ENCODE data around the gene DCUN1D3.
A peak's percentile ranks its signal among the peaks of the same experiment; 100 is the strongest.
"Not testable (repeated sequence)": the region's sequence is repeated elsewhere in the genome, so short reads cannot be mapped to it uniquely, and the experiment has no call there.

The DCUN1D3 gene, protein sequence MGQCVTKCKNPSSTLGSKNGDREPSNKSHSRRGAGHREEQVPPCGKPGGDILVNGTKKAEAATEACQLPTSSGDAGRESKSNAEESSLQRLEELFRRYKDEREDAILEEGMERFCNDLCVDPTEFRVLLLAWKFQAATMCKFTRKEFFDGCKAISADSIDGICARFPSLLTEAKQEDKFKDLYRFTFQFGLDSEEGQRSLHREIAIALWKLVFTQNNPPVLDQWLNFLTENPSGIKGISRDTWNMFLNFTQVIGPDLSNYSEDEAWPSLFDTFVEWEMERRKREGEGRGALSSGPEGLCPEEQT

DNA sequence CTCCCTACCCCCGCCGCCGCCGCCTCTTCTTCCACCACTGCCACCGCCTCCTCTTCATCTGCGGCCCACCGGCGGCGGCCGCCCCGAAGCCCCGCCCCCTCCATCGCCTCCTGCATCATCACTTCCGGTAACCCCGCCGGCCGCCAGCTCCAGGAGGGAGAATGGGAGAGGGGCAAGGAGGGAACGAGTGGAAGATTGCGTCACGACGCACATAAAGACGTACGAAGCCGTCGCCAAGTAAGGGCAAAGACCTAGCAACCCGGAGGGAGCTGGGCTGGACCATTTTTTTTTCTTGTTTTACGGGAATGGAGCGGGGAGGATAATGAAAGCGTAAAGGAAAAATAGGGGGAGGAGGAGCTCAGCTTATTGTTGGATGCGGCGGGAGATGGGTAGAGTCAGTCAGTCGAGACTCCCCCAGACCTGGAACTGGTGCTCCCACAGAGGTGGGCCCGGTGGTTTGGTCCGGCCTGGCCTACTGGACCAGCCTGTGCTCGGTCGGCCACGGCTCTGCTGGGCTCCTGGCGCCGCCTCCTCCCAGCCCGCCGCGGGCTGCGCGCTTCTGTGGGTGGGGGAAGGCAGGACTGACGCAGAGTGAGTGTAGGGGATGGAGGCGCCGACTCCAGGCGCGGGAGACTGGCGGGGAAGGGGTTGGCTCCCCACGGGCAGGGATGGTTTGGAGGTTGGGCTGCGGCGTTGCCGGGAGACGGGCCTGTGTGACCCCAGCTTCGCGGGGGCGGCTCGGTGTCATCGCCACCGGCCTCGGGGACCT is at the start of gene DCUN1D3, which contains the start of gene LYRM1:
Gene DCUN1D3 (minus strand): TSS at position 60 of the 769 bp plus-strand sequence. CDS start 37,820 bp downstream, outside the sequence.
Gene LYRM1 (plus strand): TSS at position 473 of the 769 bp plus-strand sequence. CDS start 14,785 bp downstream, outside the sequence.
- peak; percentile 77 to 93 (median 83) for DNase-seq (ENCODE audit: low read depth in 3 of 3)

DNA sequence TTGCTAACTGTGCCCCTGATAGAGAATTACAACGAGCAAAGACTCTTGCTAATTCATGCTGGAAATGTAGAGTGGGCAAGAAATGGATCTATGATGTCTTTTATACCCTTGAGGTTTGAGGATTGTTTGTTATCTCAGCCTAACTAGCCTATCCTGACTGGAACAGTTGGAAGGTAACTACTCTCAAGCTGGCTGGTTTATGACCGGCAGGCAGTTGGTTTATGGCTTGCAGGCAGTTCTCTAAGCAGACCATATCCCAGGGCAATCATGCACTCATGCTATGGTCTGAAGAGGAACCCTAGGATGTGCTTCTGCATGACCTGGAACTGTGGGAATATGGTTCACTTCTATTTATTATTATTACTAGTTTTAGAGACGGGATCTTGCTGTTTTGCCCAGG is 49.5 kb upstream of the DCUN1D3 start:
- DNase-seq (ENCODE audit: low read depth in 3 of 3), result no peak

DNA sequence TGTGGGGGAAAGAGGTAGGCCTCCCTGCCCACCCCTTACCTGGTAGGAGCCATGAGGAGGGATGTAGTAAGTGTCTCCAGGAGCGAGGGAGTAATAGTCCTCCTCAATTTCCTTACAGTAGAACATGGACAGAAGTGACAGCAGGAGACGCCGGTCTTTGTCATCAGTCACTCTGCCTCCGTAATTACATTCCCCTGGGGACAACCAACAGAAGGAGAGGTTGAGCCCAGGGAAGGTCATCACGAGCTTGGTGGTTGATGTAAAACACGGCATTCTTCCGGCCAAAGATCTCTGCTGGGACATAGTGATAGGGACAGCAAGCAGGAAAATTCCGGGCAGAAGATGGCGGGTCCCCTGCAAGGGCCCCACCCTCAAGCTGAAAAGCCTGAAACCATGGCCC is 48.3 kb upstream of the DCUN1D3 start:
- DNase-seq (ENCODE audit: low read depth in 3 of 3), result no peak

DNA sequence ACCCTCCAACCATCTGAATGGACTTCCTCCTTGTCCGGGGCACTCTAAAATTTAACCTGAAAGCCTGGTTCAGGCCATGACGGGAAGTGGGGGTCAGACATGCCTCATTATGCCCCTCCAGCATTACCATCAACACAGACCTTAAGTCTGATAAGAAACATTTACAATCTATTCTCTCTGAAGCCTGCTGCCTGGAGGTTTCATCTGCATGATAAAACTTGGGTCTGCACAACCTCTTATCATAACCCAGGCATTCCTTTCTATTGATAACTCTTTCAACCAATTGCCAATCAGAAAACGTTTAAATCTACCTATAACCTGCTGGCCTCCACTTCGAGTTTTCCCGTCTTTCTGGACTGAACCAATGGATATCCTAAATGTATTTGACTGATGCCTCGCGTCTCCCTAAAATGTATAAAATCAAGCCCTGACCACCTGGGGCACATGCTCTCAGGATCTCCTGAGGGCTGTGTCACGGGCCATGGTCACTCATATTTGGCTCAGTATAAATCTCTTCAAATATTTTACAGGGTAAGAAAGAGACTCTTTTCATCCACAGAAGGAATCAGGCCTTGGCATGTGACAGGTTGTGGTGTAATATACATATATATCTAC is 46.0 kb upstream of the DCUN1D3 start:
- DNase-seq (ENCODE audit: low read depth in 3 of 3), result no peak

DNA sequence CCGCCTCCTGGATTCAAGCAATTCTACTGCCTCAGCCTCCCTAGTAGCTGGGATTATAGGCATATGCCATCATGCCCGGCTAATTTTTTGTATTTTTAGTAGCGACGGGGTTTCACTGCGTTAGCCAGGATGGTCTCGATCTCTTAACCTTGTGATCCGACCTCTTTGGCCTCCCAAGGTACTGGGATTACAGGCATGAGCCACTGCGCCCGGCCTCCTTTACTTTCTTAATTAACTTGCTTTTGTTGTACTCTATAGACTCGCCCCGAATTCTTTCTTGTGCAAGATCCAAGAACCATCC is 45.4 kb upstream of the DCUN1D3 start:
- not testable (repeated sequence) for DNase-seq (ENCODE audit: low read depth in 3 of 3)

DNA sequence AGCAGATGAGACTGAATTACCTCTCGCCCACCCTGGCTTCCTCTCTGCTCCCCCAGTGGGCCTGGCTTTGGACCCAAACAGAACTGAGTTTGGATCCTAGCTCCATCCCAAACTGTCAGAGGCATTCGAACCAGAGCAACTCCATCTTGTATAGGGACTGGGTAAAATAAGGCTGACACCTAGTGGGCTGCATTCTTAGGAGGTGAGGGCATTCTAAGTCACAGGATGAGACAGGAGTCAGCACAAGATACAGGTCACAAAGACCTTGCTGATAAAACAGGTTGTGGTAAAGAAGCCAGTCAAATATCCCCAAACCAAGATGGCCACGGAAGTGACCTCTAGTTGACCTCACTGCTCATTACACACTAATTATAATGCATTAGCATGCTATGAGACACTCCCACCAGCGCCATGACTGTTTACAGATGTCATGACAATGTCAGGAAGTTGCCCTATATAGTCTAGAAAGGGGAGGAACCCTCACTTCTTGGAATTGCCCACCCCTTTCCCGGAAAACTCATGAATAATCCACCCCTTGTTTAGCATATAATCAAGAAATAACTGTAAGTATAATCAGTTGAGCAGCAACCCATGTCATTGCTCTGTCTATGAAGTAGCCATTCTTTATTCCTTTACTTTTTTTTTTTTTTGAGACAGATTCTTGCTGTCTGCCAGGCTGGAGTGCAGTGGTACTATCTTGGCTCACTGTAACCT is 44.9 kb upstream of the DCUN1D3 start:
- DNase-seq (ENCODE audit: low read depth in 3 of 3), result peak; percentile 4 to 37 (median 6)

DNA sequence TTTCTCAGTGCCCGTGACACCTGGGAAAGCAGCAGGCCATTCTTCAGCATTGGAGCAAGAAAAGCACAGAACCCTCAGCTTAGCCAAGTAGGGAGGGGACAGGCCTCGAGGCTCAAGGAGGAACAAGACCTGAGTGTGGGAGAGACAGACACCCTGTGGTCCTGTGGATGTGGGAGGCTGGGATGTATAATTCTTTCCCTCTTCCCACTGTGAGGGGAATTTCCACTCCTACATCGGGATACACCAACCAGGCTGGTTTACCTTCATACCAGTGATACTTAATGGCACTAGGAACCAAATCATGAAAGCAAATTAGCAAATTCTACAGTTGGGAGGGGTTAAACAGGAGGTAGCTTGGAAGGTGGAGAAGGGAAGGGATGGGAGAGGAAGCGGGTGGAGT is 42.1 kb upstream of the DCUN1D3 start:
- no peak for DNase-seq (ENCODE audit: low read depth in 3 of 3)

DNA sequence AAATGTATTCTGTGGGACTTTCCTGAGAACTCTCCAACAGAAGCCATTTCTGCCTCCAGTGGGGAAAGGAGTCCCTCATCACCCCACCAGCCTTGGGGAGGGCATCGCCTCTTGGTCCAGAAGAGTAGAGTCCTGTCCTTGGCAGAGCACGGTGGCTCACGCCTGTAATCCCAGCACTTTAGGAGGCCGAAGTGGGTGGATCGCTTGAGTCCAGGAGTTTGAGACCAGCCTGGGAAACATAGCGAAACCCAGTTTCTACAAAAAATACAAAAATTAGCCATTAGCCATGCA is 41.4 kb upstream of the DCUN1D3 start:
- no peak for DNase-seq (ENCODE audit: low read depth in 3 of 3)

DNA sequence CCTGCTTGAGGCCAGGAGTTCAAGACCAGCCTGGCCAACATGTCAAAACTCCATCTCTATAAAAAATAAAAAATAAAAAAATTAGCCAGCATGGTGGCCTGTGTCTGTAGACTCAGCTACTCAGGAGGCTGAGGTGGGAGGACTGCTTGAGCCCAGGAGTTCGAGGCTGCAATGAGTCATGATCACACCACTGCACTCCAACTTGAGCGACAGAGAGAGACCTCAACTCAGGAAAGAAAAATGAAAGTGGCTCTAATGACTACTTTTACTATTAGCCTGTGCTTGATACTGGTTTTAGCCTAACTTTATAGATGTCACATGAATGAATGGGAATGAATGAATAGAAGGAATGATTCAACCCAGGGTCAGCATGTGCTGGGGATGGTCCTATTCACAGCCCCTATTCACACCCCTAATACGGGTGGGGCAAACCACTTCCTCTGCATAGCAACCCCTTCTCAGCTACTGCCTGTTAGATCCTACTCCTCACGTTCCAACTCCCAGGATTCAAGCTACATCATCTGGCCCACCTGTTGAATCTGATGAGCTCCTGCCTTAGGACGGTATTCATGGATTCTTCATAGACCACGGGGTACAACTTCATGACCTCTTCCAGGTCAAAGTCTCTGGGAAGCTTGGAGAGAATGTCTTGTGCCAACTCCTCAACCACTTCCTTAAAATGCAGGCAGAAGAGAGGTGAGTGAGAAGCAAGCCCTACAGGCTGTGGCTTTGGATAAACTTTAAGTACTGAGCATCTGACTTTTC is 40.9 kb upstream of the DCUN1D3 start:
- peak in 1 of 3 experiments; percentile 5 for DNase-seq (ENCODE audit: low read depth in 3 of 3)

DNA sequence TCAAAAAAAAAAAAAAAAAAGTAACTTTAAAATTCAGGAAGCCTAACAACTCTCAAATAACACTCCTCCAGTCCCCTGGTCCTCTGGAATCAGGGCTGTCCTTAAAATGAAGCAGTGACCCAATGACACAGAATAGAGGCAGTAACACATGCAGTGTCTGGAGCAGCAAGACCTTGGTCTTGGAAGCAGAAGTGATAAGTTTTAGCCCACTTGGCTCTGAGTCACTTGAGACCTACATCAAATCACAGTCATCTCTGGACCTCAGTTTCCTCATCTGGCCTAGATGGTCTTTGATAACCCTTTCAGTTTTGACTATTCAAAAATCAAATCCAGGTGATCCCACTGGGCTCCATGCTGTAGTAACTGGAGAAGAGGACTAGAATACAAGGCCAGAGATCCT is 39.5 kb upstream of the DCUN1D3 start:
- no peak for DNase-seq (ENCODE audit: low read depth in 3 of 3)

DNA sequence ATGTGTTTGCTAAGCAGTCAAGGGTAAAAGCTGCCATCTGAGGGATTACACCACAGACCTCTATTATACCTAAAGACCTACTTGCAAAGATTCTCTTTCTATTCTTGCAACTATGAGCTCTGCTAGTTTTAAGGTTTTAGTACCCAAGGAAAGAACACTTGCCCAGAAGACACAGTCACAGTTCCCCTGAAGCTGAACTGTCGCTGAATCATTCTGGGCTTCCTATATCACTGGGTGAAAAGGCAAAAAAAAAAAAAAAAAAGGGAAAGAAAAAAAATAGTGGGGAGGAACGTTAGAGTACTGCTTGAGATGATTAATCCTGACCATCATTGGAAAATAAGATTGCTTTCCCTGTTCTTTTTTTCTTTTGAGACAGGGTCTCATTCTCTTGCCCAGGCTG is 38.3 kb upstream of the DCUN1D3 start:
- no peak for DNase-seq (ENCODE audit: low read depth in 3 of 3)

DNA sequence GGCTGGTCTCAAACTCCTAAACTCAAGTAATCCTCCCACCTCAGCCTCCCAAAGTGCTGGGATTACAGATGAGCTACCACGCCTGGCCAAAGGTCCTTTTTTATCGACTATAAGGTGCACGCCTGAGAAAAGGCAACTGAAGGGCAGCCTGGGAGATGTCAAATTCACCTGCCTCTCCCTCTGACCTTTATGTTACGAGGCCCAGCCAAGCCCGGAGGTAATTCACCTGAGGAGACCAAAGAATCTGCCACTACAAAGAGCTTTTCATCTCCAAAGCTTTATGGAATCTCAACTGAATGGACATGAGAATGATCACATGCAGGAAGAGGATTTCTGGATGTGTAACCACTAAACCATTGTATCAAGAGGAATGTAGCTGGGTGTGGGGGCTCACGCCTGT is 37.6 kb upstream of the DCUN1D3 start:
- no peak for DNase-seq (ENCODE audit: low read depth in 3 of 3)

DNA sequence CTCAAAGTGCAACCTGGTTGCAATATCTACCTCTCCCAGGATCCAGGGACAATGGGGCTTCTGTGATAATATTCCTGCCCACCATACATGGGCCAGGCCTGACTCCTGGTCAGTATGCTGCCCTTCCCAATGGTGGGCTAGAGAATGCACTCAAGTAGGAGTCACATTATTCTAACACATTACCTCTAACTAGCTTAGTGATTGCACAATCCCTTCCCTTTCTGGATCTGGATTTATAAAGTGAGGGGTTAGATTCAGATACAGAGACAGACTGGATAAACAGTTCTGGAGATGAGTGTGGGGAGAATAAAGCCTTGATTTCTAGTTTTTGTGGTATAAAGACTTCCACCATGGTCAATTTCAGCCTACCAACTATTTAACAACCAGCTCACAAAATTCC is 33.4 kb upstream of the DCUN1D3 start:
- no peak for DNase-seq (ENCODE audit: low read depth in 3 of 3)

DNA sequence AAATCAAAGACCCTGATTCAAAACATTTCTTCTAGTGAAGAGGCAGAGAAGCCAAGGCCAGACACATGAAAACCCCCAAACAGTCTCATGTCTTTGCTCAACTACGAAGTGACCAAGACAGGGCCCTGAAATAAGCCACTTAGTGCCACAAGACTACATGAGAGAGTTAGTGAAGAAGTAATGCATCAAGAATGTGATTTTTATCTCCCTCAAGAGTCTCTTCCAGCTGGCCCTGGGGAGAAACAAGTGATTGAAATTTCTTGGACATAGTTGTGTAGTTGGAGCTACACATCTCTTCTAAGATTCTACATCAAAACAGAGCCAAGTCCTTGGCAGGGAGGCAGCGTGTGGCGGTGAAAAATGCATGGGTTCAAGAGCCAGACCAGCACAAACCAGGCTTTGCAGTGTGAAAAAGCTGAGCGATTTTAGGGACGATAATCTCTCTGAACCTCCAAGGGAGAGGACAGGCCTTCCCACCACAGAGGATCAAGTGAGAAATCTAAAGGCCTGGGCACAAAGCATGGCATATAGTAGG is 31.0 kb upstream of the DCUN1D3 start:
- no peak for DNase-seq (ENCODE audit: low read depth in 3 of 3)

DNA sequence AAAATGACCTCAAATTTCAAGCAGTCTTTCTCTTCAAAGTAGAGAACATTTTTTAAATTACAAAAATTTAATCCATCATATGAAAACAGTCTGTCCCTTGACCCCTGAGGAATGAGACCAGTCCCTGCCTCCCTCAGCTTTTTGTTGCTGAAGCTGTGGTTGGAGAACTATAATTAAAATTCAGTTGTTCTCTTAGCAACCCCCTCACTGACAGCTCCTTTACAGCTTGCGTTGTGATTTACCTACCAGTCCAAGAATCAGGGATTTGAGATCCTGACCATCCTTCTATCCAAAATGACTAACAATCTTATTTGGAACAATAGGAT is 30.2 kb upstream of the DCUN1D3 start:
- DNase-seq (ENCODE audit: low read depth in 3 of 3), result no peak

DNA sequence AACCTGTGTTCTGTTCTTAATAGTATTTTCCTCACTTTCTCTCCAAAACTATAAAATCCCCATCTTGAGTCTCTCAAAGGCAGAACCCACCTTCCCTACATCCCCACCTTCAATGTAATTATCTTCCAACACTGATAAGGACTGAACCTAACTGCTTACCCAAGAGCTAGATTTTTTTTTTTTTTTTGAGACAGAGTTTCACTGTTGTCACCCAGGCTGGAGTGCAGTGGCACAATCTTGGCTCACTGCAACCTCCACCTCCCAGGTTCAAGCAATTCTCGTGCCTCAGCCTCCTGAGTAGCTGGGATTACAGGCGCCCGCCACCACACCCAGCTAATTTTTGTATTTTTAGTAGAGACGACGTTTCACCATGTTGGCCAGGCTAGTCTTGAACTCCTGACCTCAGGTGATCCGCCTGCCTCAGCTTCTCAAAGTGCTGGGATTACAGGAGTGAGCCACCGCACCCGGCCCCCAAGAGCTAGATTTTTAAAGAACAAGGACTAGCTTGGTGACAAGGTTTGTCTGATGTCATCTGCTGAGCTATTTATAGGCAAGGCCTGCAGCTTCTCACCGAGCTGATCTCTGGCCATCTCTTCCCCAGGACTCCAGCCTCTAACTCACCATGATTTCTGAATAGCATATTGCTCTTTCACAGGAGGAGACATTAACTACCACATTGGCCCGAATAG is 29.7 kb upstream of the DCUN1D3 start:
- not testable (repeated sequence) for DNase-seq (ENCODE audit: low read depth in 3 of 3)

DNA sequence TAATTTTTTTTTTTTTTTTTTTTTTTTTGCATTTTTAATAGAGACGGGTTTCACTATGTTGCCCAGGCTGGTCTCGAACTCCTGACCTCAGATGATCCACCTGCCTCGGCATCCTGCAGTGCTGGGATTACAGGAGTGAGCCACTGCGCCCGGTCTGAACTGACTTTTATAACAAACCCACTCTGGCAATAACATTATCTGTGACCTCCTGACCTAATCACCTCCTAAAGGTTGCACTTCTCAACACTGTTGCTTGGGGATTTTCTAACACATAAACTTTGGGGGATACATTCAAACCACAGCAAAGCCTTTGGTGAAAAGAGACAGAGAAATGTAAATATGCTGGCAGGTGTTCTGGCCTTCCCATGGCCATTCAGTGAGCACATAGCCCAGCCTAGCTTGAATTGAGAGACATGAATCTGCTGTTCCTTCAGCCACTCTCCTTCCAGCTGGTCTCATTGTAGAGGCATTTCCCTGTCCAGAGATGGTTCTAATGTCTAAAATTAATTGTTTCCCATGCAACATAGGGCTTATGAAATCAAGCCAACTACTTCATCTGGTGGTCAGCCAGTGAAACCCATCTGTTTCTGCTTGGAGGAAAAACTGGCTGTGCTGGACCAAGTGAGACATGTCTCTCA is 28.7 kb upstream of the DCUN1D3 start:
- DNase-seq (ENCODE audit: low read depth in 3 of 3), result no peak

DNA sequence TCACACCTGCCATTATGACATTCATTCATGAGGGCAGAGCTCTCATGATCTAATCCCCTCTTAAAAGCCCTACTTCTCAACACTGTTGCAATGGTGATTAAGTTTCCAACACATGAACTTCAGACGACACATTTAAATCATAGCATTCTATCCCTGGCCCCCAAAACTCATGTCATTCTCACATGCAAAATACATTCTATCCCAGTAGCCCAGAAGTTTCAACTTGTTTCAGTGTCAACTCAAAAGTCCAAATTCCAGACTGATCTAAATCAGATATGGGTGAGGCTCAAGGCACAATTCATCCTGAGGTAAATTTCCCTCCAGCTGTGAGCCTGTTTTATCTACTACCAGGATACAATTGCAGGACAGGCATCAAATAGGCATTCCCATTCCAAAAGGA is 25.6 kb upstream of the DCUN1D3 start:
- DNase-seq (ENCODE audit: low read depth in 3 of 3), result no peak

DNA sequence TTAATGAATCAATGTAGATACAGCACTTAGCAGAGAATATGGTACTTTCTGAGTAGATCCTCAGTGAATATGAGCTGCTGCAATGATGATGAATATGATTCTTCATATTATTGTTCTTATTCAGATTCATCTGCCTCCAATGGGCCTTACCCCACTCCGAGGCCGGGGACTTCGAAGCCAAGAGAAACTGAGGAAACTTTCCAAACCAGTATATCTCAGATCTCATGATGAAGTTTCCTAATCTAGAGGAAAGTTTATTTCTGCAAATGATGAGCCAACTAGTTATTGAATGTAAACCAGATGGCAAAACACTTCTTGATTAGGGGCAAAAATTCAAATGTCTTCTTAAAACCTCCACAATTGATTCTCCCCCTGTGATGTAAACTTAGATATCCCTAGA is 23.7 kb upstream of the DCUN1D3 start:
- no peak for DNase-seq (ENCODE audit: low read depth in 3 of 3)

DNA sequence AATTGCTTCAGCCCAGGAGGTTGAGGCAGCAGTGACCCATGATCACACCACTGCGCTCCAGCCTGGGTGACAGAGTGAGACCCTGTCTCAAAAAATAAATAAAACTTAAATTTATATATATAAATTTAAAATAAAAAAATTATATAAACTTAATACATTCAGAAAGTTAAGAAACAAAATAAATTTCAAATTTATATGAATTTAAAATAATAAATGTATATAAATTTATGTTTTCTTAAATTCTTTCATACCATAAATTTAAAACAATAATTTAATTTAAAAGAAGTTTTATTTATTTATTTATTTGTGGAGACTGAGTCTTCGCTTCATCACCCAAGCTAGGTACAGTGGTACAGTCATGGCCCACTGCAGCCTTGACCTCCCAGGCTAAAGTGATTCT is 20.6 kb upstream of the DCUN1D3 start:
- no peak for DNase-seq (ENCODE audit: low read depth in 3 of 3)

DNA sequence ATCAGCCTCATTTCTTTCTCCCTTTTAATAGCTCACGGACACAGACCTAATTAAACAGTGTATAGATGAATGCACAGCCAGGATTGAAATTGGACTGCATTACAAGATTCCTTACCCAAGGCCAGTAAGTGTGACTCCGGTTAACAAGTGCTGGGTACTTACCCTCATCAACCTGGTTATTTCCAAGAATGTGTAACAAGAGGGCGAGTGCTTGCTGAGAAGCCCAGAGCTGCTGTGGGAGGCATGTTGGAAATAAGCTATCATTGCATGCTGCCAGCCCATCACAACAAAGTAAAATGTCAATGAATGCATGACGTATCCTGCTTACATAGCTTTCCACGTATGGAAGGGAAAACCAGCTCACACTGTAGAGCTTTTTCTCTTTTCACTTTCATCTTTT is 19.9 kb upstream of the DCUN1D3 start:
- no peak for DNase-seq (ENCODE audit: low read depth in 3 of 3)

Measured in stimulated activated CD4-positive, alpha-beta T cell treated with anti-CD3 and anti-CD28 coated beads, TNF-alpha, amount 100 ng/mL, for 24 hours (primary cell).